HUDEP-2 (cell line): ENCODE data around the gene SMCO2.
A peak's percentile ranks its signal among the peaks of the same experiment; 100 is the strongest.

Source experiments
- DNase-seq, 76 experiments: peaks; one replicate each; lab custom pipeline; 2025; ENCODE audit not compliant: unreplicated experiment in 76 of 76; lab: John Stamatoyannopoulos, UW

SMCO2 gene

DNA sequence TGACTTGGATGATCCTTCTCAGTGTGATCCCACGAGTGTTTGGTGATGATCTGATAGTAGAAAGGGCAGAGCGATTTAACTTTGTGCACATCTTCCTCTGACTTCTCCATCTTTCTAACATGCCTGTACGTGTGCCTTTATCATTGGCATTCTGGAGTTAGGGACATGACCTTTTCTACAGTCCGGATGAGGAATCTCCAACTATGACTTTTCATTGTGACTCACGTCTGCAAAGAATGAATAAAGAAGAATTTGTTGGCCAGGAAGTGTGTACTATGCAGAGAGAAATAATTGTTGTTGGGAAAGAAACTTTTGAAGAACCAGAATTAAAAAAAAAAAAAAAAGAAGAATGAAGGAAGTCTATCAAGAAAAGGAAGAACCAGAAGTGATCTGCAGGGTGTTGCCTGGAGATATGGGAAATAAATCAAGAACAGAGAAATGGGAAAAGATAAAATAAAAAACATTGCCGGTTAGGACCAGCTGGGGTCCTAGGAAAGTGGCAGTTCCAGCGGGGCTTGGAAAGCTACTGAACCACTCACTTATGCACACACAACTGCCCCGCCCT, 102.8 kb downstream of the SMCO2 start:
- no peak for DNase-seq

DNA sequence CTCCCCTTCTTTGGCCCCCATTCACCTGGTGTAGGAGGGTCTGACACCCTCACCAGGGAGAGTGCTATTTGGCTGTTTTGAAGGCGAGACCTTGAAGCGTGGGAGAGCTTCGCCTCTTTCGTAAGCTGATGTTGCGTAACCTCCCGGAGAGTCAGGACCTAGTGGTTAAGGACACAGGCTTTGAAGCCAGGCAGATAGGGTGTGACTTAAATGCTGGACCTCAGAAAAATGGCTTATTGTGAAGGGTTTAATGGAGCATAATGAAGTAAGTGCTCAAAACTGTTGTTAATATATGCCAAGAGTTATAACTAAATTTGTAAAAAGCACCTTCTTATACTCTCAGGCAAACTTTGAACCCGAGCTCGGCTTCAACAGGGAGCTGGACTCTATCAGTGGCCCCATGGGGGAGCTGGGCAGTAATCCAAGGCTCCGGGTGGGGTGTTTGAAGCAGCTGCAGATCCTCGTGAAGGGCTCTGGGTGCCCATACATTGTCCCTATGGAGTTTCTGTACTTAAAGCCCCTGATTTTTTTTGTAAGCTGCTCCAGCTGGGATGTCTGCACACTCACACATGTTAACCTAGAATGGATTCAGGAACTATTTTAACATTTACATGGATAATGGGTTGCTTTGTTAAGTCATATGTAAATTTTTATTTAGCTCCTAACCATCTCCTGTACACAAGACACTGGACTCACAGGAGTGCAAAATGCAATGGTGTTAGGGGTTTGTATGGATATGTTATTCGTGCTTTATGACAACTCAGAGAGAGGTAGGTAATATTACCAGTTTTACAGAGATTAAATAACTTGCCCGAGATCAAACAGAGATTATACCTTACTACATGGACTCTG, 103.5 kb downstream of the SMCO2 start:
- DNase-seq = peak in 38 of 76 experiments; percentile 1 to 50 (median 17)

- DNase-seq = no peak
Measured at GRCh38 chr12:27550653-27550975, 104.1 kb downstream of the SMCO2 start.

DNA sequence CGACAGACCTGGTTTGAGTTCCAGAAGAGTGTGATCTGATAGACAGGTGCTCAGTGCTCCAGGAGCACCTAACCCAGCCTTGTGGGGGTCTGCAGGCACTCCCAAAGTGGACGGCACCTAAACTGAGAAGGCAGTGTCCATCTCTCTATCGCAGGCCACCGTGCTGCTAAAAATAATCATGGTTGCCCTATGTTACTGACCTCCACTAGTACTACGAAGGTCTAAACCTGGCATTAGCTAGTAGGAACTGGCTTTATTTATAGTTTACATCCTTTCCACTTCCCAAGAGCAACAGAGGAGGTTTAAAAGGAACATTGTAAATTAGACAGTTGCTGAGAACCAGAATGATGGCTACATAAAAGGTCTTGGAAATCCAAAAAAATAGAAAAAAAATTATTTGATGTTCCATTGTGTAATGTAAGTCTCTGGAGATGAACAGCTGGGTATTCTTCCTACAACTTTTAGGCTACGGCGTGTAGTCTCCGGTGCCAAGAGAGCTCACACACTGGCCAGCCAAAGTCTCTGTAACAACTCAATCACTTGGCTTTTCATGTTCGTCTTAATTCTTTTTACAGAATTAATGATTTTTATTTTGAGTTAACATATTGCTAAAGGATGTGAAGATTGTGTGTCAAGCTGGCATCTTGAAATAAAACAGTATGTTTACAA, 104.8 kb downstream of the SMCO2 start:
- no peak for DNase-seq
